ENCODE data around the gene PPARA. TPM values are rescaled to one million over a fixed set of nuclear protein-coding genes. Genes with fewer than 3 reads are reported as not detected.
"Not testable (repeated sequence)": the region's sequence is repeated elsewhere in the genome, so short reads cannot be mapped to it uniquely, and the experiment has no call there.

Gene PPARA
- polyA plus RNA-seq, 3 donors, result 7.2 to 15.4 (median 8.2) TPM

DNA sequence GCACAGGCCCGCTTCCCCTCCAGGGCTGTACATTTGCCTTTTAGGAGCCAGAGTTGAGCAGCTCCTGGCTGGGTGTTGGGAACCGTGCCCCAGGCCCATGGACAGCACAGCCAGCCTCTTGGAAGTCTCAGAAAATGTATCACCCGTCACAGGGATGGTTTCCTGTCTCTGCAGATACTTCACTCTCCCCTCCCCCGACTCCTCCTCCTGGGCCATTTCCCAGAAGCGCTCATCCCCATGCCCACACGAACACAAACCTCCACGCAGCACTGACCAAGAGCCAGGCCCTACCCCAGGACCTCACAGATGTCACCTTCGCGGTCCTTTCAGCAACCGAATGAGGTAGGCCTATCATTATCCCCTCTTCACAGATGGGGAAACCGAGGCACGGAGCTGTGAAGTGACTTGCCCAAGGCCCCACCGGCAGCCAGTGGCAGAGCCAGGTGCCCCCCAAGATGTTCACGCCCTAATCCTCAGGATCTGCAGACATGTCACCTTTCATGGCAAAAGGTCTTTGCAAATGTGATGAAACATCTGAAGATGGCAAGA is 13.0 kb upstream of the PPARA start:
- 82 to 88% (median 84%) methylated on average over 14 of the region's 14 CpGs for WGBS, 3 donors
- no peak overlapping the region for H3K27ac ChIP-seq (ENCODE audit: low read depth, low read length)

DNA sequence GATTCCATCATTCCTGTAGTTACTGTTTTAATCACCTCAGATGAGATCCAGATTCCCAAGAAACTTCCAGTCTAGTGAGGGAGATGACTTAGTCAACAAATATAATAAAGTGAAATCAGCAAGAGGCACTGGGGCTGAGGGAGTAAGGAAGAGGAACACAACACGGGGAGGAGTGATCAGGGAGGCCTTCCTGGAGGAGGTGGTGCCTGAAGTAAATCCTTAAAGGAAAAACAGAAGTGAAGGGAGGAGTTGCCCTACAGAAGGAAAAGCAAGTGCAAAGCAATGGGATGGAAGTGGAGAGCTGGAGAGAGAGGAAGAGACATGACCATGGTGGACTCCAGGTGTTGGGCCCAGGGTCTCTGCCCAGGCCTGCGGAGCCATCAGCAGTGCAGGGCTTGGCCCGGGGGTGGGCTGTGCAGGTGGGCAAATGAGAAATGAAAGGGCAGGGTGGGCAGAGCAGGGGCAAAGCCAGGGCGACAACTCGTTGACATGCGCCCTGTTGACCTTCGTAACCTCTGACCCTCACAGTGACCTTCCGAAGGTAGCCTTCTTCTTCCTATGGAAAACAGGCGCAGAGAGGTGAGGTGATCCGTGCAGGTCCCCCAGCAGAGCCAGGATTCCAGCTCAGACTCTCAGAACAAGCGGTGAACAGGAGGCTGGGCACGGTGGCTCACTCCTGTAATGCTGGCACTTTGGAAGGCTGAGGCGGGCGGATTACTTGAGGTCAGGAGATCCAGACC is 12.1 kb upstream of the PPARA start:
- H3K27ac ChIP-seq (ENCODE audit: low read depth, low read length), result no peak overlapping the region
- 84 to 95% (median 86%) methylated on average over 14 of the region's 14 CpGs for WGBS, 3 donors

DNA sequence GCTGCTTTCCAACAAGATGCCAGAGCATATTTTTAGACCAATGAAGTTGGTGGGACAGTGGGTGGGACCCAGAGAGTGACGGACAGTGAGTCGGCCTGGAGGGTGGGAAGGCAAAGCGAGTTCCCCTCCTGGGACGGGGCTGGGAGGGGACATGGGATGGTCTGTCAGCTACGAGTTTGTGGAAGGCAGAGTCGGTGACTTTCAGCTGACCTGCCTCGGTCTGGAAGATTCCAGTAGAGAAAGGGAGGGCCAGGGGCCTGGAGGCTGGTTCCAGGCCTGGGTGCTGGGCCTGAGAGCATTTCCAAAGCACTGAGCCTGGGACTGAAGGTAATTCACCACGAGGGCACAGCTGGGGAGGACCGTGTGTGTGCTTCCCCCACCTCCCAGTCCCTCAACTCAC is 10.9 kb upstream of the PPARA start:
- not testable (repeated sequence) for H3K27ac ChIP-seq (ENCODE audit: low read depth, low read length)
- 50 to 54% (median 52%) methylated on average over 9 of the region's 9 CpGs for WGBS, 3 donors

DNA sequence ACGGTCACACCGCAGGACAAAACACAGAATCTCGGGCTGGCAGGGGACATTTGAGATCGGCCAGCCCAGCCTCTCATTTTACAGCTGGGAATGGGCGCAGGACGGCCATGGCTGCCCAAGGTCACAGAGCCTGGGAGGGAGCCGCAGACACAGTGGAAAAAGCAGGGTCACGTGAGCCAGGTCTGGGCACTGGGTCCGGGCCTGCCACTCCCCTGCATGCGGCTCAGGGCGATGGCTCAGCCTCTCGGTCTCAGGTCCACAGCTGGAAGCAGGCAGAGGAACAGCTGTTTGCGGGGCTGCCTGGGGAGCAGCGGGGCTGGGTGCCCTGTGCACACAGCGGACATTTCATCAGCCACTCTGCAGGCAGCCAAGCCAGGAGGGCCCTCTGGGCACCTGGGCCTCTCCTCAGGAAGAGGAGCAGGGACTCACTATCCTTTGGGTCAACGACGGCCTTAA is 10.4 kb upstream of the PPARA start:
- WGBS, 3 donors, result 49 to 72% (median 65%) methylated on average over 17 of the region's 17 CpGs
- no peak overlapping the region for H3K27ac ChIP-seq (ENCODE audit: low read depth, low read length)

DNA sequence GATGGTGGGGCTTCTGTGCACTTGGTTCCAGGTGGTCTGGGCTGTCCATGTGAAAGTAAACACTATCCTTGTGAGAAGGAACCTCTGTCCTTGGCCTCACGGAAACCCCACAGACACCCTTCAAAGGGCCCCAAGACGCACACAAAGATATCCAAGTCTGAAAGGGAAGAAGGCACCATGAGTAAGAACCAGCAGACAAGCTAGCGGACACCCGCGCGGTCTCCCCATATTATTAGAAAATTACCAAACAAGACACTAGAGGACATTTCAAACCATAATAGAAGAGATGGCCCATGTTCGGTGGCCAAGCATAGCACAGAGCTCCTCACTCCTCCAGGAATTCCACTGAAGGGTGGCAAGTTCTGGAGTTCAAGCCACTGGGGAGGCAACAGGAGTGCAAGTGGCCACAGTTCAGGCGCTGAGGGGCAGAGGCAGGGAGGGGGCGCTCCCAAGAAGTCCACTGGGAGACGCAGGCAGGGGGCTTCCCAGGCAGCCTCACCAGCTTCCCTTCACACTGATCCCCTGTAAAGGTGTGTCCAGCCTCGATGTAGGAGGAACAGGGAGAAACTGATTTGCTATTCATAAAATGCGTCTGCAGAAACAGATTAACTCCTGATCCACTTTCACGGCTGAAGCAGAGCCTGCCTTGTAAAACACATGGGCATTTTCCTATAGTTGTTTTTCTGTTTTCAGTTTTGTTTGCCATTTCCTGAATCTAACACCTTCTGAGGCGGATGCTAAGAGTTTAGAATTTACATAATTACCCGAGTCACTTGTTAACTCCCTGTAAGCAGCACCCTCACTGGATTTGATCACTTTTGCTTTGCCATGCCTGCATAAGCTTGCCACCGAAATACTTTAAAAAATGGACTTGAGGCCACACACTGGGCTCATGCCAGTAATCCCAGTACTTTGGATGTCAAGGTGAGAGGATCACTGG is 9.1 kb upstream of the PPARA start:
- no peak overlapping the region for H3K27ac ChIP-seq (ENCODE audit: low read depth, low read length)
- WGBS, 3 donors, result 88 to 90% (median 90%) methylated on average over 16 of the region's 16 CpGs

DNA sequence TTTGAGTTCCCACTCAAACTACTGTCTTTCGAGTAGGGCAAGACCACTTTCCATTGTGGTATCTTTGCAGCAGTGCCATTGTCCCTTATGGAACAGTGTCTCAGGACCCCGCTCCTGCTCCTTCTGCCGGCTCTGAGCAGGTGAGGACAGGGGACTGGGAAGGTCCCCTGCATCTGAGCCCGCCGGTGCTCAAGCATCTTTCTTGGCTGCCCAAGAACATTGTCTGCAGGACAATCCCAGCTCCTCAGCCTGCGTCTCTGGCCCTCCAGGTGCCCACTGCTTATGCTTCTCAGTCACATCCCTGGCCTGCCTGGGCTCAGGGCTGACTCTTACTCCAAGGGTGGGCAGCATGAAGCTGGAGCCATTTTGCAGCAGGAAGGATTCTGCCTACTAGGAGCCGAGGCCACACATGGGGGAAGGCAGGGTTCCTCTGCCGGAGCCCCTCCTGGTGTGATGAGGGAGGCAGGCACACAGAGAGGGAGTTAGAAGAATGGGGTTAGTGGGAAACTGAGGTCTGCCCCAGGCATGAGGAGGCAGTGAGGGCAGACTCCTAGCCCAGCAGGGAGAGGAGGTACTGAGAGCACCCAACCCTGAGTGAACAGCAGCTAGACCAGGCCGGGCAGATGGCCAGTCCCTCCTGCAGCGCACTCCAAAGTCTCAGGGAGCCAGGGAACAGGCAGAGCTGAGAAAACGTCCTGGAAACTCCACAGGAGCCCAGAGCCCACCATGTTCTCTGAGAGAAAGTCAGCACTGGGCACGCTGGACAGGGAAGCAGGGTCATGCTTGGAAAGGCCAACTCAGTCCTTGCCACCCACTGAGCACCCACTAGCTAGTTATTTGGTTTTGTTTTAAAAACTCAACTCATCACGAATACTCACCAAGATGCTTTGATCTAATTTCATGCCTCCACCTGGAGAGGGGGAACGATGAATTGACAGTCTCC is 7.5 kb upstream of the PPARA start:
- H3K27ac ChIP-seq (ENCODE audit: low read depth, low read length), result no peak overlapping the region
- 87 to 91% (median 89%) methylated on average over 14 of the region's 14 CpGs for WGBS, 3 donors

DNA sequence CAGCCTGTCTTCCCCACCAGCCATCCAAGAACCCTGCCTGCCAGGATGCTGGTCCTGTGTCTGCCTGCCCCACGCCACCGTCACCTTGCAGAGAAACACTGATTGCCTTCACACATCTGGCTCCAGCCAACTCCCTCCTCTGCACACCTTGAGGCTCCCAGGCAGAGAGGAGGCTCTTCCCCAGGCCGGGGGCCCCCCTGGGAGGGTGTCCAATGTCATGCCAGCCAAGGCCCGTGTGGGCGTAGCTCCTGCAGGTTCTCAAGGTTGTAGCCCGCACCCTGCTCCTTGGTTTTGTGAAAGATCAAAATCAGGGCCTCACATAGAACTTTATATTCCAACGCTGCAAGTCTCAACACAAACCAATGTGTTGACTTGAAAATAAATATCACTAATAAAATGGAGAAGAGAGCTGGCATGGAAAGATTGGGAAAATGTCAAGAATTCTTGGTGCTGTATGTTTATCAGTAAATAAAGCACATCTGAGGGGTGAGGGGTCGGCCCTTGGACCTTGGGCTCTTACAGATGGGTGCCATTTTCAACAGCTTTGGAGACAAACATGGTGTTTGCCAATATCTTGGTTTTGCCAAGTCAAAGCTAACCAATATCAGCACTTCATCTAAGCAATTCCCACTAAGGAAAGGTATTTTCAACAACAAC is 6.7 kb upstream of the PPARA start:
- no peak overlapping the region for H3K27ac ChIP-seq (ENCODE audit: low read depth, low read length)
- 62 to 86% (median 83%) methylated on average over 8 of the region's 8 CpGs for WGBS, 3 donors

DNA sequence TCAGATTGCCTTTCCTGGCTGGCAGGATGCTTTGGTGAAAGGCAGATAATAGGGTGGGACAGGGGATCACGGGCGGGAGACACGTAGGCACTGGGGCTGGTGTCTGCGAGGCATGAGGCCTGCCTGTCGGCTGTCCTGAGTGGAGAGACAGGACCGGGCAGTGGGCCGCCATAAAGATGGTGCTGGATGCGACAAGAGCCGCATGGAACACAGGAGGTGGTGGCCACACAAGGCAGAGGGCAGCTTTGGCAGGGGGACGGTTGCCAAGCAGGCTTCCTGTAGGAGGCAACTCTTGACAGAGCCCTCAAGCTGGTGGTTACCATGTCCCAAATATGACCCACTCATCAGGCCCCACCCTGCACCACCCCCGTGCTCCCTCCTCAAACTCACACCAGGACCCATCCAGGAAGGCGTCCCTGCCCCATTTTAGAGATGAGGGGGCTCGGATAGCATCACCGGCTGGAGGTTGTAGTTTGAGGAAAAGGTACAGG is 4.9 kb upstream of the PPARA start:
- no peak overlapping the region for H3K27ac ChIP-seq (ENCODE audit: low read depth, low read length)
- WGBS, 3 donors, result 90 to 95% (median 92%) methylated on average over 14 of the region's 14 CpGs

DNA sequence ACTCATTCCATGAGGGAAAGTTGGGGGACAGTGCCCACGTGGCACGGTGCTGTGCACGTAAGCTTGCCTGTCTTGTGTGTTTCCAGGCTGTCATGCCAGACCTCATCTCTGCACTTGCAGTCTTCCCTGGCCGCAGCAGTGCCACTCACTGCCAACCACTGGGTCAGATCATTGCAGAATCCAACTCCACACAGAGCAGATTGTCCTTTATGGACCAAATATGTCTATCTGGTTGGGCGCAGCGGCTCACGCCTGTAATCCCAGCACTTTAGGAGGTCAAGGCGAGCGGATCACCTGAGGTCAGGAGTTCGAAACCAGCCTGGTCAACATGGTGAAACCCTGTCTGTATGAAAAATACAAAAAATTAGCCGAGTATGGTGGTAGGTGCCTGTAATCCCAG is 4.4 kb upstream of the PPARA start:
- WGBS, 3 donors, result 88 to 93% (median 91%) methylated on average over 11 of the region's 11 CpGs
- no peak overlapping the region for H3K27ac ChIP-seq (ENCODE audit: low read depth, low read length)

DNA sequence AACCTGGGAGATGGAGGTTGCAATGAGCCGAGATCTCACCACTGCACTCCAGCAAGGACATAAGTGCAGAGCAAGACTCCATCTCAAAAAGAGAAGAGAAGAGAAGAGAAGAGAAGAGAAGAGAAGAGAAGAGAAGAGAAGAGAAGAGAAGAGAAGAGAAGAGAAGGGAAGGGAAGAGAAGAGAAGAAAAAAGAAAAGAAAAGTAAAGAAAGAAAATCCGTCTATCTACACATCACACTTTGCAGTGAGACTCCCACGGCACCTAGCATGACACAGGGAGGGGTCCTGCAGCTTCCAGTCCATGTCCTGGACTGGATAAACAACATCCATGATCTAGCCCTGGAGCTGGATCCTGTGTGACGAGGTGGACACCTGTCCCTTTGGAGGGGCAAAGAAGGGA is 4.0 kb upstream of the PPARA start:
- WGBS, 3 donors, result 88 to 91% (median 89%) methylated on average over 4 of the region's 4 CpGs
- no peak overlapping the region for H3K27ac ChIP-seq (ENCODE audit: low read depth, low read length)

DNA sequence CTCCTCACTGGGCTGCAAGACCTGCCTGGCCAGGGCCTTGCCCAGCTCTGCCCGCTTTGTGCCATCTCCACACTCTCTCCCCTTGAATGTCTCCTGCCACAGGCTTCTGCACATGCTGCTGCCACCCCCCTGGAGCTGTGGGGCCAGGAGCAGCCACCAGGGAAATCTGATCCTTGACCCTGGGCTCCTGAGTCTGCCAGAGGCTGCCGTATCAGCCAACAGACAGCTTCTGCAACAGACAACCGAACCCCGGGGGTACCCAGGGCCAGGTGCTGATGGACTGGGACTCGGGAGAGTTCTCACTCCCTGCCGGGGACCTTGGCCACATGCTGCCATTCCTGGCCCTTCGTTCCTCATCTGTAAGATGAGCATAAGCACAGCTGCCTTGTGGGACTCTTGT is 3.3 kb upstream of the PPARA start:
- H3K27ac ChIP-seq (ENCODE audit: low read depth, low read length), result no peak overlapping the region
- 40 to 76% (median 66%) methylated on average over 7 of the region's 7 CpGs for WGBS, 3 donors

DNA sequence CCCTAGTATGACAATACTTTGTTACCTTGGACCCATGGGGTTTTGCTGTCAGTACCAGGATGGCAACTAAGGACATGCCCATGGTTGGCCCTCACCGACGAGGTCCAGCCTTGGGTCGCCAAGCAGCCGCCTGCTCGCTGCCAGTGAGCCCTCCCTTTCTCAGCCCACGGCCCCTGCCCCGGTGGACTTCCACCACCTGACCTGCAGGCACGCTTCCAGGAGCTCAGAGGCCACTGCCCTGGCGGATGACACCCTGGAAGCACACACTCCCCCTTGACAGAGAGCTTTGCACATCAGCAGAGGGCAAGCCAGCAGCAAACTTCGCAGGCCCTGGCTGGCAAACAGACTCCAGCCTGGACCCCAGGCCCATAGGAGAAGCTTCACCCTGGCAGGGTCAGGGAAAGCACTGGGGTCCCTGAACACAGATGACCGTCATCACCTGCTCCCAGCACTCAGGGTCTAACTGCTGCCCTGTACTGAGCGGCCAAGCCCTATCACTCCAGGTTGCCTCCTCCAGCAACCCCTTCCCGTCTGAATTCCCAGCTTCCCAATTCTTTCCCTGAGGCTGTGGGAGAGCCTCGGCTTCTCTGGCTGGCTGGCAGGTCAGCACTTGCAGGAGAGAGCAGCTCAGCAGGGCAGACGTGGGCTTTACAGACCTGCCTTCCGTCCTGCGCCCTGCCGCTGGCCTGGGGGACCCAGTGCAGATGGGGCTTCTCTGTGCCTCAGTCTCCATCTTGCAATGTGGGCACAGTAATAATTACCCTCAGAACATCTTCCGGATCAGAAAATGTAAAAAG is 2.7 kb upstream of the PPARA start:
- WGBS, 3 donors, result 48 to 54% (median 49%) methylated on average over 19 of the region's 19 CpGs
- no peak overlapping the region for H3K27ac ChIP-seq (ENCODE audit: low read depth, low read length)

DNA sequence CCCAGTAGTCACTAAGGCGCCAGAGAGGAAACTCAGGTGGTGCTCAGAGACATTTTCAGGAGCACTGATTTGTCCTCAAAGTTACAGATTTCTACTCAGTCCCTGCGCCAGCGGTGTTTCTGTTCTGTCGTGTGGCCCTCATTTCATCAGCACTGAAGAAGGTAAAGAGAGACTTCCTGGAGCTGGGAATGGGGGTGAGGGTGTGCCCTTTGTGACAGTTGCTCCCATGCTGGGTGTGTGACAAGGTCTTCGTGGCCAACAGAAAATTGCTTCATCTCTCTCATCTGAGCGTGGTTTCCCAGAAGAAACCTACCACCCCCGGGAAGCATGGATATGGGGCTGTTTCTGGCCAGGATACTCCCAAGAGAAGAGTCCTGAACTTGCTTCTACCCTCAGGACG is 2.0 kb upstream of the PPARA start:
- WGBS, 3 donors, result 46 to 82% (median 47%) methylated on average over 8 of the region's 8 CpGs
- no peak overlapping the region for H3K27ac ChIP-seq (ENCODE audit: low read depth, low read length)

DNA sequence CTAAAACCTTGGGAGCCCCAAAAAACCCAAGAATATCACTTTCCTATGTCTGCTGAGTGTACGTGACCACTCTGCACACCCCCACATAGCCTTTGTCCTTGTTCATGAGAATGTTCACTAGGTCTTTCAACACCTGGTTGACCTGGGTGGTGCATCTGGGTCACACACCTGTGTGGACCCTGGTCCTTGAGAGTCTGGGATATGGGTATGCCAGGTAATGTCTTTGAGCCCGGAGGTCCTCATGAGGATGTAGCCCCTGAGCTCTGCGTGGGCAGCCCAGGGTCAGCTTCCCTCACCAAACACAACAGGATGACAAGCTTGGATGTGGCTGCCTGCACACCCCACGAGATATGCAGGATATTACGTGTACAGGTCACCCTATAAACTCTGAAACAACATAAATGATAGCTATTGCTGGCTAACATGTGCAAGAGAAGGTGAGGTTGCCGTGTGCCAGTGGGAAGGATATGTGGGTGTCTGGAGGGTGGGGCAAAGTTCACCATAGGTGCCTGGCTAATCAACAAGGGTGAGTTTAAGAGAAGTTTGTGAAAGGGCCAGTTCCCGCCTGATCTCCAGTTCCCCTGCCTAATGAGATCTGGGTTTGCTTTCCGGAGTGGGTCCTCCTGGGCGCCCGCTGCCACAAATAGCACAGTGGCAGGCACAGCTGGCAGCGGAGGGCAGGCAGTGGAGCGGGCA is 1.4 kb upstream of the PPARA start:
- 22 to 29% (median 27%) methylated on average over 12 of the region's 12 CpGs for WGBS, 3 donors

DNA sequence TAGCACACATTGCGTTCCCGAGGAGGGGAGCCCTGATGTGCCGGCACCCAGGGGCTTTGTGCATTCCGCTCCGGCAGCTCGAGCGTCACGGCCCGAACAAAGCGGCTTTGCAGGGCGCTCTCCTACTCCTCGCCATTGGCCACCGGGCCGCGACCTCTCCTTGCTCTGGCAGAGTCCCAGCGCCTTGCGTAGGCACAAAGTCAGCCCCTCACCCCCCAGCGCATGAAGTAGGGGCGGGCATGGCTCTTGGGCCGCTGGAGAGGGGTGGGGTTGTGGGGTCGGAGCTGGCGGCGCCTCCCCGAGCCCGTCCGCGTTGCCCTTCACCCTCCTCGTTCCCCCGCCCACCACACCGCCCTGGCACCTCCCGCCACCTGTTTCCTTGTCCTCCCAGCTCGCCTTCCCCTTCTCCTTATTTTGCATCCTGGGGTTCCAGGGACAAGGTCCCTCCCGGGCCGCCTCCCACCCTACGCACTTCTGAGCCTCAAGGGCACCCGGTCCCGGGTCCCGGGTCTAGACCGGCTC is 753 bp upstream of the PPARA start:
- H3K27ac ChIP-seq (ENCODE audit: low read depth, low read length), result peak overlapping the region; percentile 33
- 0 to 2% (median 0%) methylated on average over 29 to 39 of the region's 39 CpGs for WGBS, 3 donors

More for the DNA sequence above, 1.4 kb upstream of the PPARA start:
- no peak overlapping the region for H3K27ac ChIP-seq (ENCODE audit: low read depth, low read length)

Measured in adipose tissue (tissue), 3 donors.